DOHH2 (cell line): ENCODE measurements around the gene TM7SF3.

Experiments
- H3F3A ChIP-seq: fragments of 200-600 bp; sonication (generic), shearing (Covaris generic); 2 replicates; pipeline ENCODE4 v1.6.0; 2016; ENCODE audit warnings: antibody characterized with exemption, mild to moderate bottlenecking; ENCODE audit not compliant: control insufficient read depth, insufficient read depth
- H3K27ac ChIP-seq: fragments of 200-600 bp; sonication (generic); 2 replicates; pipeline ENCODE4 v1.5.1; 2014; ENCODE audit warnings: low read depth, mild to moderate bottlenecking, low read length, moderate library complexity
- H3K27me3 ChIP-seq: fragments of 200-600 bp; sonication (generic); 2 replicates; pipeline ENCODE4 v1.6.1; 2014; ENCODE audit warnings: mild to moderate bottlenecking, low read length, mixed read lengths; ENCODE audit not compliant: control insufficient read depth
- H3K36me3 ChIP-seq: fragments of 200-600 bp; sonication (generic); 2 replicates; pipeline ENCODE4 v1.6.1; 2014; ENCODE audit warnings: mild to moderate bottlenecking, low read length, moderate library complexity, mixed read lengths; ENCODE audit not compliant: control insufficient read depth
- H3K4me1 ChIP-seq: fragments of 200-600 bp; sonication (generic); 2 replicates; pipeline ENCODE4 v1.6.1; 2014; ENCODE audit warnings: mild to moderate bottlenecking, low read length, mixed read lengths; ENCODE audit not compliant: control insufficient read depth
- H3K4me2 ChIP-seq: fragments of 200-600 bp; sonication (generic); 2 replicates; pipeline ENCODE4 v1.6.0; 2014; ENCODE audit warnings: mild to moderate bottlenecking, low read length, moderate library complexity
- H3K4me3 ChIP-seq: fragments of 200-600 bp; sonication (generic); 2 replicates; pipeline ENCODE4 v1.5.1; 2014; ENCODE audit warnings: mild to moderate bottlenecking, low read length, mixed read lengths
- H3K79me2 ChIP-seq: fragments of 200-600 bp; sonication (generic); 2 replicates; pipeline ENCODE4 v1.6.1; 2014; ENCODE audit warnings: mild to moderate bottlenecking, low read length, mixed read lengths; ENCODE audit not compliant: control insufficient read depth
- H3K9me2 ChIP-seq: fragments of 200-600 bp; sonication (generic); replicated peaks from 2 replicates; pipeline ENCODE4 v1.6.1; 2014; ENCODE audit warnings: mild to moderate bottlenecking, low read length, mixed read lengths; ENCODE audit not compliant: control insufficient read depth
- H3K9me3 ChIP-seq: fragments of 200-600 bp; sonication (generic); 2 replicates; pipeline ENCODE4 v1.6.1; 2014; ENCODE audit warnings: antibody characterized with exemption, low read length, mixed read lengths; ENCODE audit not compliant: control insufficient read depth, insufficient read depth
- H4K20me1 ChIP-seq: fragments of 200-600 bp; sonication (generic); 2 replicates; pipeline ENCODE4 v1.6.0; 2014; ENCODE audit warnings: low read depth, mild to moderate bottlenecking, antibody characterized with exemption, low read length, moderate library complexity; ENCODE audit not compliant: control insufficient read depth, insufficient read depth
- CTCF ChIP-seq: fragments of 200-600 bp; sonication (generic); IDR thresholded peaks from one replicate; pipeline ENCODE4 v1.5.1; 2014; ENCODE audit warnings: antibody characterized with exemption, mild to moderate bottlenecking, low read depth, low read length; ENCODE audit not compliant: poor library complexity, severe bottlenecking
- EZH2phosphoT487 ChIP-seq: fragments of 200-600 bp; sonication (generic); IDR thresholded peaks from 2 replicates; pipeline ENCODE4 v1.6.1; 2017; ENCODE audit warnings: borderline replicate concordance, mild to moderate bottlenecking, antibody characterized with exemption, low read length, moderate library complexity, mixed read lengths

Gene TM7SF3

GRCh38 chr12:26954027-26954426, 60.2 kb downstream of the TM7SF3 start:
- Histone ChIP-seq H3F3A (no peaks in the 10 kb centered on the region), H3K4me3 (no peak overlapping the region), H3K27ac (no peak overlapping the region), H3K9me2 (no peaks in the 10 kb centered on the region), H3K9me3 (no peaks in the 10 kb centered on the region), H3K4me2 (no peak overlapping the region), H3K4me1 (no peaks in the 10 kb centered on the region), H4K20me1 (no peaks in the 10 kb centered on the region; the same call in 1 of the 2 replicates), H3K27me3 (no peaks in the 10 kb centered on the region), H3K36me3 (peaks cover 37% of the 10 kb centered on the region), H3K79me2 (peaks cover 58% of the 10 kb centered on the region)
- no peak for TF ChIP-seq EZH2phosphoT487
- TF ChIP-seq CTCF: no peak

DNA sequence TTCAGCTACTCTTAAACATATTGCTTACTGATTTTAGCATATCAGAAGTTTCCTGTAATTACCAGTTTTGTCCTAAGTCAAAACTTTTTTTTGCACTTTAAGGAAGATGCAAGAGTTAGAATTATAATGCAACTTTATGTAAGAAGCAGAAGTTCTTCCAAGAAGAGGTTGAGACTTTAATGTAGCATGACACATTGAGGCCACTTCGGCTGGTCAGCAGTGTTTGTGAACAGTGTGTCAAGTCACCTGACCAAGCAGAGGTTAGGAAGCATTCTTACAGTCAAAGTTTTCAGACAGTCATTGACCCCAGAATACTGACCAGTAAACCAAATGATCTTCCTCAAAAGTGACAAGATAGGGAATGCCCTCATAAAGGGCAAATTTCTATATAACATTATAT, 60.7 kb downstream of the TM7SF3 start:
- TF ChIP-seq EZH2phosphoT487: no peak
- no peak for TF ChIP-seq CTCF
- H3K4me2 ChIP-seq: no peak overlapping the region
- H3K9me2 ChIP-seq: no peaks in the 10 kb centered on the region
- no peaks in the 10 kb centered on the region; the same call in 1 of the 2 replicates for H4K20me1 ChIP-seq
- H3F3A ChIP-seq: no peaks in the 10 kb centered on the region
- H3K9me3 ChIP-seq: no peaks in the 10 kb centered on the region
- H3K27ac ChIP-seq: no peak overlapping the region
- H3K79me2 ChIP-seq: peaks cover 64% of the 10 kb centered on the region
- H3K4me3 ChIP-seq: no peak overlapping the region
- no peaks in the 10 kb centered on the region for H3K27me3 ChIP-seq
- H3K36me3 ChIP-seq: peaks cover 36% of the 10 kb centered on the region
- no peaks in the 10 kb centered on the region for H3K4me1 ChIP-seq

GRCh38 chr12:26948309-26948708, 65.9 kb downstream of the TM7SF3 start:
- no peaks in the 10 kb centered on the region for H3K9me3 ChIP-seq
- H3K27me3 ChIP-seq: no peaks in the 10 kb centered on the region
- H4K20me1 ChIP-seq: peaks cover 8% of the 10 kb centered on the region
- no peak overlapping the region for H3K4me2 ChIP-seq
- H3K27ac ChIP-seq: no peak overlapping the region
- peaks cover 11% of the 10 kb centered on the region for H3K4me1 ChIP-seq
- no peaks in the 10 kb centered on the region for H3K9me2 ChIP-seq
- H3K36me3 ChIP-seq: peaks cover 16% of the 10 kb centered on the region; the same call in 1 of the 2 replicates
- peaks cover 98% of the 10 kb centered on the region for H3K79me2 ChIP-seq
- TF ChIP-seq EZH2phosphoT487 (no peak), CTCF (no peak)
- no peaks in the 10 kb centered on the region for H3F3A ChIP-seq
- no peak overlapping the region for H3K4me3 ChIP-seq
